GM12891 (cell line): ENCODE measurements around the gene AEBP1.

ENCODE experiments used
- DNase-seq: peaks from one replicate; pipeline ENCODE4 v3.0.0; 2011; ENCODE audit warnings: low spot score; ENCODE audit not compliant: insufficient read length
- FAIRE-seq: peaks from 2 replicates; lab custom pipeline; 2011; peaks lifted over from hg19 to GRCh38; lab: Jason Lieb, UNC
- PAX5 ChIP-seq: IDR thresholded peaks from 2 replicates; pipeline ENCODE4 v1.6.1; 2011; ENCODE audit warnings: low read length, moderate library complexity, mild to moderate bottlenecking; ENCODE audit not compliant: insufficient read depth, severe bottlenecking
- POLR2A ChIP-seq: IDR thresholded peaks from 2 replicates; pipeline ENCODE4 v1.6.1; 2011; ENCODE audit warnings: low read depth, low read length, control low read depth
- POLR2AphosphoS5 ChIP-seq: IDR thresholded peaks from 2 replicates; pipeline ENCODE4 v1.6.1; 2011; ENCODE audit warnings: low read depth, low read length, control low read depth
- POU2F2 ChIP-seq: IDR thresholded peaks from 2 replicates; pipeline ENCODE4 v1.6.1; 2011; ENCODE audit warnings: low read depth, mild to moderate bottlenecking, control low read depth, low read length, moderate library complexity
- SPI1 ChIP-seq: IDR thresholded peaks from 2 replicates; pipeline ENCODE4 v1.6.1; 2011; ENCODE audit warnings: low read depth, low read length, control low read depth
- TAF1 ChIP-seq: IDR thresholded peaks from 2 replicates; pipeline ENCODE4 v1.6.1; 2011; ENCODE audit warnings: low read depth, low read length, control low read depth

AEBP1 gene

GRCh38 chr7:44103566-44103922, 601 bp upstream of the AEBP1 start:
- FAIRE-seq (no peak), DNase-seq (no peak)
- TF ChIP-seq PAX5: no peak
- no peak for TF ChIP-seq POLR2A
- TF ChIP-seq SPI1: no peak
- no peak for TF ChIP-seq TAF1
- no peak for TF ChIP-seq POLR2AphosphoS5

- DNase-seq: no peak
- FAIRE-seq: peak; percentile 74
- TF ChIP-seq POLR2AphosphoS5: no peak
- TF ChIP-seq POU2F2: no peak
- no peak for TF ChIP-seq POLR2A
- no peak for TF ChIP-seq PAX5
- no peak for TF ChIP-seq SPI1
- no peak for TF ChIP-seq TAF1
These were observed 971 bp downstream of the AEBP1 start for GRCh38 chr7:44104860-44105771.

- DNase-seq: no peak
- TF ChIP-seq SPI1 (peak; percentile 70), POLR2AphosphoS5 (no peak)
- FAIRE-seq: no peak
These were observed 1.7 kb downstream of the AEBP1 start for GRCh38 chr7:44105832-44106231.

- no peak for DNase-seq
- no peak for TF ChIP-seq POLR2A
- TF ChIP-seq POLR2AphosphoS5: no peak
- no peak for TF ChIP-seq POU2F2
- no peak for TF ChIP-seq SPI1
- no peak for TF ChIP-seq TAF1
- no peak for TF ChIP-seq PAX5
- no peak for FAIRE-seq
These were observed 2.3 kb downstream of the AEBP1 start for GRCh38 chr7:44106311-44107065.

GRCh38 chr7:44107116-44107960, 3.2 kb downstream of the AEBP1 start:
- TF ChIP-seq POLR2A (no peak), SPI1 (no peak), PAX5 (no peak)
- DNase-seq (no peak), FAIRE-seq (no peak)

GRCh38 chr7:44107961-44108767, 4.0 kb downstream of the AEBP1 start:
- TF ChIP-seq TAF1 (no peak), POLR2AphosphoS5 (no peak), POU2F2 (no peak), SPI1 (no peak), PAX5 (no peak), POLR2A (no peak)
- FAIRE-seq (no peak), DNase-seq (no peak)

- DNase-seq: no peak
- FAIRE-seq: no peak
- no peak for TF ChIP-seq POLR2AphosphoS5
- TF ChIP-seq PAX5: no peak
- TF ChIP-seq TAF1: no peak
- no peak for TF ChIP-seq POLR2A
- TF ChIP-seq POU2F2: no peak
- no peak for TF ChIP-seq SPI1
These were observed 4.9 kb downstream of the AEBP1 start for GRCh38 chr7:44108768-44109750.

- no peak for DNase-seq
- no peak for FAIRE-seq
These were observed 5.8 kb downstream of the AEBP1 start for GRCh38 chr7:44109991-44110390.

More at GRCh38 chr7:44109991-44110390, 5.8 kb downstream of the AEBP1 start:
- no peak for TF ChIP-seq POU2F2
- TF ChIP-seq TAF1: no peak
- TF ChIP-seq PAX5: no peak
- no peak for TF ChIP-seq POLR2A
- no peak for TF ChIP-seq POLR2AphosphoS5
